Erythroblast (primary cell): ENCODE data around the gene BABAM2.
"Not testable (repeated sequence)": the region's sequence is repeated elsewhere in the genome, so short reads cannot be mapped to it uniquely, and the experiment has no call there.

Source experiments
- GATA1 ChIP-seq: IDR thresholded peaks from 2 replicates; pipeline ENCODE4 v1.6.1; 2011; ENCODE audit warnings: low read depth, mild to moderate bottlenecking, control low read depth, low read length, moderate library complexity
- POLR2A ChIP-seq: IDR thresholded peaks from 2 replicates; pipeline ENCODE4 v1.6.1; 2011; ENCODE audit warnings: mild to moderate bottlenecking, low read length

GRCh38 chr2:28371728-28372127 lies 481.2 kb downstream of the BABAM2 start:
- not testable (repeated sequence) for TF ChIP-seq POLR2A, GATA1
